Karpas-422 (cell line): Measurements from ENCODE around the gene SNX1. TPM values are rescaled to one million over a fixed set of nuclear protein-coding genes. Genes with fewer than 3 reads are reported as not detected.
"Not testable (repeated sequence)": the region's sequence is repeated elsewhere in the genome, so short reads cannot be mapped to it uniquely, and the experiment has no call there.

Experiments used
- DNase-seq: peaks from one replicate; pipeline ENCODE4 v3.0.0-alpha.2; 2015
- H2AFZ ChIP-seq: fragments of 200-600 bp; sonication (generic); 2 replicates; pipeline ENCODE4 v1.6.1; 2014; ENCODE audit warnings: antibody characterized with exemption, low read length, mixed read lengths
- H3K27ac ChIP-seq: fragments of 200-600 bp; sonication (generic); 2 replicates; pipeline ENCODE4 v1.5.1; 2014; ENCODE audit warnings: mild to moderate bottlenecking, low read length, moderate library complexity
- H3K27me3 ChIP-seq: fragments of 200-600 bp; sonication (generic); 2 replicates; pipeline ENCODE4 v1.6.1; 2014; ENCODE audit warnings: low read length, mixed read lengths
- H3K36me3 ChIP-seq: fragments of 200-600 bp; sonication (generic); 2 replicates; pipeline ENCODE4 v1.6.1; 2014; ENCODE audit warnings: low read length, mixed read lengths; ENCODE audit not compliant: insufficient read depth
- H3K4me1 ChIP-seq: fragments of 200-600 bp; sonication (generic); 2 replicates; pipeline ENCODE4 v1.6.1; 2014; ENCODE audit warnings: mild to moderate bottlenecking, low read length, mixed read lengths
- H3K4me2 ChIP-seq: fragments of 200-600 bp; sonication (generic); 2 replicates; pipeline ENCODE4 v1.6.1; 2014; ENCODE audit warnings: low read length, low read depth, mild to moderate bottlenecking; ENCODE audit not compliant: poor library complexity, severe bottlenecking
- H3K4me3 ChIP-seq: fragments of 200-600 bp; sonication (generic); 2 replicates; pipeline ENCODE4 v1.5.1; 2014; ENCODE audit warnings: mild to moderate bottlenecking, antibody characterized with exemption, low read length, mixed read lengths
- H3K79me2 ChIP-seq: fragments of 200-600 bp; sonication (generic); 2 replicates; pipeline ENCODE4 v1.6.1; 2014; ENCODE audit warnings: mild to moderate bottlenecking, low read length, mixed read lengths
- H3K9ac ChIP-seq: fragments of 200-600 bp; sonication (generic); 2 replicates; pipeline ENCODE4 v1.6.0; 2014; ENCODE audit warnings: low read length
- H3K9me2 ChIP-seq: fragments of 200-600 bp; sonication (generic), shearing (Covaris generic); replicated peaks from 2 replicates; pipeline ENCODE4 v1.6.0; 2014; ENCODE audit warnings: mild to moderate bottlenecking, low read length, moderate library complexity; ENCODE audit not compliant: insufficient read depth
- H3K9me3 ChIP-seq: fragments of 300-700, 200-600 bp; sonication (generic); 2 replicates; pipeline ENCODE4 v1.6.1; 2014; ENCODE audit warnings: low read length, mixed read lengths
- H4K20me1 ChIP-seq: fragments of 200-600 bp; sonication (generic); 2 replicates; pipeline ENCODE4 v1.6.1; 2014; ENCODE audit warnings: mild to moderate bottlenecking, antibody characterized with exemption, low read length, low read depth; ENCODE audit not compliant: insufficient read depth
- total RNA-seq: library from RNA; depleted of rRNA; stranded (reverse); fragments of >200 nt; shearing (Covaris generic); gene quantifications from 2 replicates; pipeline ENCODE4 v1.2.3, GENCODE V29; 2014; ENCODE audit warnings: low replicate concordance

The SNX1 gene
- total RNA-seq, 1 experiment from 2014 or later, result 52.0 TPM

GRCh38 chr15:64102497-64102896 lies 6.7 kb downstream of the SNX1 start:
- no peaks in the 10 kb centered on the region for H3K27me3 ChIP-seq
- no peak overlapping the region for H3K9ac ChIP-seq
- no peak overlapping the region for H3K4me3 ChIP-seq
- H2AFZ ChIP-seq, result no peak overlapping the region
- no peak overlapping the region for H3K4me2 ChIP-seq
- peaks cover 12% of the 10 kb centered on the region for H3K4me1 ChIP-seq
- H3K9me2 ChIP-seq, result no peaks in the 10 kb centered on the region
- H3K9me3 ChIP-seq, result no peaks in the 10 kb centered on the region
- peaks cover 13% of the 10 kb centered on the region; the same call in 1 of the 2 replicates for H3K36me3 ChIP-seq
- no peak overlapping the region for H3K27ac ChIP-seq
- H4K20me1 ChIP-seq, result 0 out of 2 replicates have a peak, but pooled peaks cover 15% of the 10 kb centered on the region
- peaks cover 99% of the 10 kb centered on the region for H3K79me2 ChIP-seq
- DNase-seq, result no peak

DNA sequence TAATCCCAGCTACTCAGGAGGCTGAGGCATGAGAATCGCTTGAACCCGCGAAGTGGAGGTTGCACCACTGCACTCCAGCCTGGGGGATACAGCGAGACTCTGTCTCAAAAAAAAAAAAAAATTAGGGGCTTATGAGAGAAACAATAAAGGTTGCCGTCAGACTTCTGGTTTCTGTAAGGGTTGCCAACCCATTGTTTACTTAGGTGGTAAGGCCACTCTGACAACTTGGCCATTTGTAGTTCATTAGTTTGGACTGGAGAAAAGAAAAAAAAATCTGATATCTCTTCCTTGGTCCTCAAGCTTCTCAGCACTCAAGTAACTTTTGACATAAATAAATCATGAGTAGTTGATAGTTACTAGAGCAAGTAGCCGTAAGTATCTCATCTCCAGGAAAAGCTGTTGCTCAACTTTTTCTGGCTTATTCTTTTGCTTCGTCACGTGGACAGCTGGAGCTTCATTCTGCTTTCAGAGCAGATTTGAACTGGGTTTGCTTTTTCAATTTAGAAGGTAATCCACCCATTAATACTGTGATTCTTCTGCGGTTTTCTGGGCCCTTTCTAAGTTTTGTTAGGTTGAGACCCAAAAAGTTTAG lies 9.4 kb downstream of the SNX1 start:
- Histone ChIP-seq H3K4me1 (peaks cover 5% of the 10 kb centered on the region; the same call in 1 of the 2 replicates), H3K36me3 (peaks cover 13% of the 10 kb centered on the region; the same call in 1 of the 2 replicates), H3K4me3 (no peak overlapping the region), H3K9me3 (no peaks in the 10 kb centered on the region), H3K9ac (no peak overlapping the region), H3K4me2 (no peak overlapping the region), H3K9me2 (no peaks in the 10 kb centered on the region), H3K27ac (no peak overlapping the region), H3K79me2 (peaks cover 99% of the 10 kb centered on the region), H3K27me3 (no peaks in the 10 kb centered on the region), H4K20me1 (0 out of 2 replicates have a peak, but pooled peaks cover 15% of the 10 kb centered on the region), H2AFZ (no peak overlapping the region)
- no peak for DNase-seq

GRCh38 chr15:64107337-64107736 lies 11.6 kb downstream of the SNX1 start:
- Histone ChIP-seq H3K4me1 (peaks cover 14% of the 10 kb centered on the region), H2AFZ (no peak overlapping the region), H3K27ac (no peak overlapping the region), H3K9ac (no peak overlapping the region), H3K27me3 (no peaks in the 10 kb centered on the region), H3K36me3 (peaks cover 4% of the 10 kb centered on the region; the same call in 1 of the 2 replicates), H3K79me2 (peaks cover 99% of the 10 kb centered on the region), H3K4me3 (no peak overlapping the region), H4K20me1 (0 out of 2 replicates have a peak, but pooled peaks cover 12% of the 10 kb centered on the region), H3K4me2 (no peak overlapping the region), H3K9me2 (no peaks in the 10 kb centered on the region), H3K9me3 (no peaks in the 10 kb centered on the region)
- no peak for DNase-seq

- H3K4me3 ChIP-seq, DNase-seq, H3K9me2 ChIP-seq, H3K4me2 ChIP-seq, H4K20me1 ChIP-seq, H3K9ac ChIP-seq, H3K27ac ChIP-seq, H3K9me3 ChIP-seq, H3K27me3 ChIP-seq, H2AFZ ChIP-seq: not testable (repeated sequence)
- peaks cover 14% of the 10 kb centered on the region for H3K4me1 ChIP-seq
- H3K36me3 ChIP-seq, result peaks cover 23% of the 10 kb centered on the region; the same call in 1 of the 2 replicates
- H3K79me2 ChIP-seq, result peaks cover 91% of the 10 kb centered on the region
Measured at GRCh38 chr15:64110108-64110701, 14.4 kb downstream of the SNX1 start.

DNA sequence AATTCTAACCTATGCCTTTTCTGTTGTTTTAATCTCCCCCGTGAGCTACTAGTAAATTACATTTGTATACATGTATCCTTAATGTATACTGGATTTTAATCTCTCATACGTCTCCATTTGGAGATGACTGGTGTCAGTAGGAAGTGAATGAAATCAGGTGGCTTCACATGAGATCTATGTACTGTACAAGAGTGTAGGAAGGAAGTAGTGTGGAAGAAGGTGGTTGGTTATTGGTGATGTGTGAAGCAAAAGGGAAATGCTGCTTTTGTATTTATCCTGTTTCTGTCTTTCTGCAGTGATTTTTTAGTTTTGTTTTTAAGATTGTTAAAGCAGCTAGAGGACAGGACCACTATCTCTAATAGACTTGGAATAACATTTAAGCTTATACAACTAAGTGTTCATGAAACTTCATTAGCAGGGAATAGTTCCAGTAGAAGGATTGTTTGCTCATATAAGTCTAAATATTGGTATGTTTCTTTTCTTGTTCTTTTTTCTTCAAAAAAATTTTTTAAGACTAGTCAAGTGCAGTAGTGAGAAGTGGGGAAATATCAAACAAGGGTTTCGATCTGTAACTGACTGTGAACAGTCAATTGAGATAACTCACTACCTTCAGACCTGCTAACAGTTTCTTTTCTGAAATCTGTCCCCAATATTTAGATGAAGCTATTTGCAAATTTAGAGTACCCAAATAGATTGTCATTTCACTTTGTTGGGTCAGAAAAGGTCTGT lies 15.3 kb downstream of the SNX1 start:
- Histone ChIP-seq H2AFZ (no peak overlapping the region), H3K9ac (no peak overlapping the region), H3K27ac (peak overlapping the region; percentile 24; the same call in 1 of the 2 replicates), H3K27me3 (no peaks in the 10 kb centered on the region), H3K4me3 (no peak overlapping the region), H3K79me2 (peaks cover 86% of the 10 kb centered on the region), H3K4me1 (peaks cover 14% of the 10 kb centered on the region), H3K9me2 (no peaks in the 10 kb centered on the region), H3K4me2 (no peak overlapping the region), H3K36me3 (peaks cover 30% of the 10 kb centered on the region; the same call in 1 of the 2 replicates), H4K20me1 (no peaks in the 10 kb centered on the region), H3K9me3 (no peaks in the 10 kb centered on the region)
- no peak for DNase-seq

DNA sequence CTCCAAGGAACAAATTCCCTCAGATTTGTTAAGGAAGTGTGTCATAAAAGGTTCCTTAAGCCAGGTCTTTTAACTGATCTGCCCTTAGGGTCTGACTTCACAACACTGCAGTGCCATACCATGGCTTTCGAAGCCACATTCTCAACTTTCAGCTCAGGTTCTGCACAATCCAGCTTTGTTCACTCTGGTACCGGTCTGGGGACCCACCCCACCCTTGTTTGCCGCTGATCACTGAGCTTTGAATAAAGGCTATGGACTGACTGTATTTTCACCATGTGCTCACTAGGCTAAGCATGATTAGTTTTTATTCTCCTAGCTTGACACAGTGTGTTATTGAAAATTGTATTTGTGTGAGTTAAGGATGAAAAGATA lies 15.9 kb downstream of the SNX1 start:
- Histone ChIP-seq H3K4me3 (no peak overlapping the region), H3K9me2 (no peaks in the 10 kb centered on the region), H3K27ac (no peak overlapping the region), H4K20me1 (no peaks in the 10 kb centered on the region), H3K9ac (no peak overlapping the region), H3K4me2 (no peak overlapping the region), H2AFZ (no peak overlapping the region), H3K4me1 (peaks cover 14% of the 10 kb centered on the region), H3K36me3 (peaks cover 36% of the 10 kb centered on the region; the same call in 1 of the 2 replicates), H3K27me3 (no peaks in the 10 kb centered on the region), H3K9me3 (no peaks in the 10 kb centered on the region), H3K79me2 (peaks cover 85% of the 10 kb centered on the region)
- DNase-seq, result no peak

DNA sequence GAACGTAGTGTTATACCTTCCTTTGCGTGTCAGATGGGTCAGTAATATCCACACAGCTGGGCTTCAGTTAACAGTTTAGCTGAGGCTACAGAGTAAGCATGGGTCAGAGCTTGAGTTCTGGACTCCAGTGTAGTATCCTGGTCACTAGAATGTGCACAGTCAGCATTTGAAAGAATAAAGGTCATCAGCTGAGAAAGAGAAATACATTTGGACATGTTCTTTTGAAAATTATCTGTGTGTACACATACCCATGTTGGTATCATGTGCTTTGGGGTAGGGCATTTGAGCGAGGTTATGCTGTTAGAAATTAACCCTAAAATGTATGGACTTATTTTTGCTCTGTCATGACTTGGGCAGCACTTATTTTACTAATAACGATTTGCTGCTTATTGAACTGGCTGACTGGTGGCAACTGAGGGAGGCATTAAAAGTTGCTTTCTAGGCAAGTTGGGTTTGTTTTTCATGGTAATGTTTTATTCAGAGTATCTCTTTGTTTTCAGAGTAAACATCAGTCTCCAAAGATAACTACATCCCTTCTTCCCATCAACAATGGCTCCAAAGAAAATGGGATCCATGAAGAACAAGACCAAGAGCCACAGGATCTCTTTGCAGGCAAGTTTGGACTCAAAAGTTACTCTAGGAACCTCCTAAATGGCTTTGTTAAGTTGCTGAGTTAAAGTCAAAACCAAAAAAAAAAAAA lies 16.4 kb downstream of the SNX1 start:
- H3K79me2 ChIP-seq, result peaks cover 81% of the 10 kb centered on the region
- no peak overlapping the region for H2AFZ ChIP-seq
- H3K4me2 ChIP-seq, result no peak overlapping the region
- no peaks in the 10 kb centered on the region for H3K9me2 ChIP-seq
- no peak overlapping the region for H3K27ac ChIP-seq
- no peaks in the 10 kb centered on the region for H4K20me1 ChIP-seq
- H3K27me3 ChIP-seq, result no peaks in the 10 kb centered on the region
- peaks cover 14% of the 10 kb centered on the region for H3K4me1 ChIP-seq
- peaks cover 40% of the 10 kb centered on the region; the same call in 1 of the 2 replicates for H3K36me3 ChIP-seq
- H3K9ac ChIP-seq, result no peak overlapping the region
- H3K4me3 ChIP-seq, result no peak overlapping the region
- no peak for DNase-seq
- H3K9me3 ChIP-seq, result no peaks in the 10 kb centered on the region

- no peaks in the 10 kb centered on the region for H3K27me3 ChIP-seq
- peaks cover 42% of the 10 kb centered on the region; the same call in 1 of the 2 replicates for H3K36me3 ChIP-seq
- peaks cover 75% of the 10 kb centered on the region for H3K79me2 ChIP-seq
- H3K9me3 ChIP-seq, result no peaks in the 10 kb centered on the region
- no peak overlapping the region for H3K27ac ChIP-seq
- no peak overlapping the region for H2AFZ ChIP-seq
- H3K4me2 ChIP-seq, result no peak overlapping the region
- H3K9ac ChIP-seq, result no peak overlapping the region
- DNase-seq, result no peak
- no peak overlapping the region for H3K4me3 ChIP-seq
- H4K20me1 ChIP-seq, result no peaks in the 10 kb centered on the region
- peaks cover 14% of the 10 kb centered on the region for H3K4me1 ChIP-seq
- no peaks in the 10 kb centered on the region for H3K9me2 ChIP-seq
Measured at GRCh38 chr15:64112904-64113303, 17.1 kb downstream of the SNX1 start.
